Measurements from ENCODE around the gene TRPM5.

DNA sequence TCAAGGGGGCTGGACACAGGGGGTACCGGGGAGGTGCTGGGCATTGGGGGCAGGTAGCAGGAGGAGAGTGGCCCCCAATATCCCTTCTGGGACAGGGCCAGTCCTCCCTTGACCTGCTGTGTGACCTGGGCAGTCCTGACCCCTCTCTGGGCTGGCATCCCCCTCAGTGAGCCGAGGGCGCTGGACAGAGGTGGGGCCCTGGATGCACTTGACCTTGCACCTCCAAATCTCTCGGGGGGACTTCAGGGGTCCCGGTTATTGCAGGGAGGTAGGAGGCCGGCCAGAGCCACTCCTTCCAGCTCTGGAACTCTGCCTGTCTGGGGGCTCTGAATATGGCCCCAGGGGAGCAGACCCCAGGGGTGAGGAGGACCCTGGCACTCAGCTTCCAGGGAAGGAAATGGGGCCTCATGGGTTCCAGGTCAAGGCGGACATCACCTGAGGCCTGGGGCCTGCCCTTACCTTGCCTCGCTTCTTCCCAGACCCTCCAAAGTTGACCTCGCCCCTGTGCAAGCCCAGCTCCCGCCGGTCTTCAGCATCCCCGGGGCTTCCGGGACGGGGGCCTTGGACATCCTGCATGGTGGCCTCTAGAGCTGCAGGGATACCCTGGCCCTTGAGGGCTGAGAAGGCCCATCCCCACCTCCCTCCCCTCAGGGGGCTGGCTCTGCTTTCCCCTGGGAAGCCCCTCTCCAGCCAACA lies 21.7 kb downstream of the TRPM5 start:
- TF ChIP-seq, protein P1, sequence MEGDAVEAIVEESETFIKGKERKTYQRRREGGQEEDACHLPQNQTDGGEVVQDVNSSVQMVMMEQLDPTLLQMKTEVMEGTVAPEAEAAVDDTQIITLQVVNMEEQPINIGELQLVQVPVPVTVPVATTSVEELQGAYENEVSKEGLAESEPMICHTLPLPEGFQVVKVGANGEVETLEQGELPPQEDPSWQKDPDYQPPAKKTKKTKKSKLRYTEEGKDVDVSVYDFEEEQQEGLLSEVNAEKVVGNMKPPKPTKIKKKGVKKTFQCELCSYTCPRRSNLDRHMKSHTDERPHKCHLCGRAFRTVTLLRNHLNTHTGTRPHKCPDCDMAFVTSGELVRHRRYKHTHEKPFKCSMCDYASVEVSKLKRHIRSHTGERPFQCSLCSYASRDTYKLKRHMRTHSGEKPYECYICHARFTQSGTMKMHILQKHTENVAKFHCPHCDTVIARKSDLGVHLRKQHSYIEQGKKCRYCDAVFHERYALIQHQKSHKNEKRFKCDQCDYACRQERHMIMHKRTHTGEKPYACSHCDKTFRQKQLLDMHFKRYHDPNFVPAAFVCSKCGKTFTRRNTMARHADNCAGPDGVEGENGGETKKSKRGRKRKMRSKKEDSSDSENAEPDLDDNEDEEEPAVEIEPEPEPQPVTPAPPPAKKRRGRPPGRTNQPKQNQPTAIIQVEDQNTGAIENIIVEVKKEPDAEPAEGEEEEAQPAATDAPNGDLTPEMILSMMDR (IDR thresholded peaks at IDR 0.05) = no peak
- TF ChIP-seq EZH2 (IDR thresholded peaks at IDR 0.05) (no peak), EZH2phosphoT487 (IDR thresholded peaks at IDR 0.05) (no peak)

Data from neural progenitor cell (in vitro differentiated cells).